GM12875 (cell line): ENCODE measurements around the gene TERB1.

Experiments
- H3K4me3 ChIP-seq: one replicate; pipeline ENCODE4 v1.5.1; 2011; ENCODE audit warnings: low read depth, low read length, control low read depth
- TF ChIP-seq, protein P1 (sequence below): IDR thresholded peaks from 2 replicates; pipeline ENCODE4 v1.5.1; 2011; ENCODE audit warnings: low read depth, mild to moderate bottlenecking, control low read depth, inconsistent platforms, low read length, moderate library complexity, borderline replicate concordance; ENCODE audit not compliant: insufficient read depth

Gene TERB1

GRCh38 chr16:66846831-66847230 lies 45.4 kb upstream of the TERB1 start:
- H3K4me3 ChIP-seq, result no peak overlapping the region
- TF ChIP-seq, protein P1, sequence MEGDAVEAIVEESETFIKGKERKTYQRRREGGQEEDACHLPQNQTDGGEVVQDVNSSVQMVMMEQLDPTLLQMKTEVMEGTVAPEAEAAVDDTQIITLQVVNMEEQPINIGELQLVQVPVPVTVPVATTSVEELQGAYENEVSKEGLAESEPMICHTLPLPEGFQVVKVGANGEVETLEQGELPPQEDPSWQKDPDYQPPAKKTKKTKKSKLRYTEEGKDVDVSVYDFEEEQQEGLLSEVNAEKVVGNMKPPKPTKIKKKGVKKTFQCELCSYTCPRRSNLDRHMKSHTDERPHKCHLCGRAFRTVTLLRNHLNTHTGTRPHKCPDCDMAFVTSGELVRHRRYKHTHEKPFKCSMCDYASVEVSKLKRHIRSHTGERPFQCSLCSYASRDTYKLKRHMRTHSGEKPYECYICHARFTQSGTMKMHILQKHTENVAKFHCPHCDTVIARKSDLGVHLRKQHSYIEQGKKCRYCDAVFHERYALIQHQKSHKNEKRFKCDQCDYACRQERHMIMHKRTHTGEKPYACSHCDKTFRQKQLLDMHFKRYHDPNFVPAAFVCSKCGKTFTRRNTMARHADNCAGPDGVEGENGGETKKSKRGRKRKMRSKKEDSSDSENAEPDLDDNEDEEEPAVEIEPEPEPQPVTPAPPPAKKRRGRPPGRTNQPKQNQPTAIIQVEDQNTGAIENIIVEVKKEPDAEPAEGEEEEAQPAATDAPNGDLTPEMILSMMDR, result no peak

GRCh38 chr16:66846266-66846665 lies 44.9 kb upstream of the TERB1 start:
- TF ChIP-seq, protein P1, result no peak
- H3K4me3 ChIP-seq, result no peak overlapping the region

GRCh38 chr16:66845791-66846221 lies 44.4 kb upstream of the TERB1 start:
- H3K4me3 ChIP-seq, result no peak overlapping the region
- TF ChIP-seq, protein P1, result no peak

GRCh38 chr16:66845080-66845410 lies 43.7 kb upstream of the TERB1 start:
- TF ChIP-seq, protein P1, result no peak
- no peak overlapping the region for H3K4me3 ChIP-seq

- H3K4me3 ChIP-seq, result no peak within 1 kb of the TSS
- TF ChIP-seq, protein P1, result no peak
Measured at GRCh38 chr16:66844342-66845079, 43.1 kb upstream of the TERB1 start, which contains the start of gene CA7. Gene CA7, plus strand, starts transcription at chr16:66844414. Its CDS starts 74 bp downstream, at chr16:66844488.

- TF ChIP-seq, protein P1, result no peak
Measured at GRCh38 chr16:66844009-66844341, 42.6 kb upstream of the TERB1 start.

DNA sequence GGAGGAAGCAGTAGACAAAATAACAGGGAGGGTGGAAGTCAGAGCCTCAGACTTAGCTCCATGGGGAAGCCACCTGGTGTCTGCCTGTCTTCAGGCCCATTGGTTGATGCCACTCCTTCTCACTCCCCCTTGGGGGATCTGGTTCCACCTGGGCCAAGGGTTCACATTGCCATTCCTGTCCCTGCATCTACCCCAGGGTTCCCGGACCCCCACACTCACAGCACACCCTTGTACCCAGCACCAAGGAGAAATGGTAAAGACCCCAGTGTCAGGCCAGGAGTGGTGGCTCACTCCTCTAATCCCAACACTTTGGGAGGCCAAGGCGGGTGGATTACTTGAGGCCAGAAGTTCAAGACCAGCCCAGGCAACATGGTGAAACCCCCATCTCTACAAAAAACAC lies 41.8 kb upstream of the TERB1 start:
- TF ChIP-seq, protein P1, result no peak
- no peak overlapping the region for H3K4me3 ChIP-seq

More at GRCh38 chr16:66844009-66844341, 42.6 kb upstream of the TERB1 start:
- H3K4me3 ChIP-seq, result no peak overlapping the region
